Psoas muscle (tissue), 8 donors: ENCODE data around the gene EFEMP2. TPM values are rescaled to one million over a fixed set of nuclear protein-coding genes. Genes with fewer than 3 reads are reported as not detected.
"Not testable (repeated sequence)": the region's sequence is repeated elsewhere in the genome, so short reads cannot be mapped to it uniquely, and the experiment has no call there.

ENCODE experiments used
- ATAC-seq, 4 donors: fragments of 200-7000 bp; cut with Tn5 transposase; one replicate each; pipeline ENCODE4 v1.9.1; 2020; ENCODE audit warnings: moderate library complexity in 3 of 4, mild to moderate bottlenecking in 2 of 4
- DNase-seq, 2 donors: peaks; one replicate each; pipeline ENCODE4 v3.0.0-alpha.2; 2020
- H3K27ac ChIP-seq: fragments of 200-600 bp; one replicate; pipeline ENCODE4 v1.8.0; 2022
- H3K27me3 ChIP-seq, 3 donors: fragments of 200-600 bp in 1 of 3; one replicate each; pipeline versions ENCODE4 v1.6.1 to v1.8.0; 2013 to 2022; ENCODE audit warnings: low read length in 2 of 3, mild to moderate bottlenecking in 2 of 3, moderate library complexity in 1 of 3; ENCODE audit not compliant: insufficient read depth in 3 of 3
- H3K36me3 ChIP-seq, 2 donors: fragments of 200-600 bp in 1 of 2; one replicate each; pipeline versions ENCODE4 v1.6.1 to v1.8.0; 2013 to 2022; ENCODE audit warnings: low read depth in 1 of 2, mild to moderate bottlenecking in 1 of 2, moderate library complexity in 1 of 2; ENCODE audit not compliant: insufficient read depth in 1 of 2
- H3K4me1 ChIP-seq: fragments of 200-600 bp; one replicate; pipeline ENCODE4 v1.8.0; 2022
- H3K4me3 ChIP-seq: fragments of 200-600 bp; one replicate; pipeline ENCODE4 v1.8.0; 2022; ENCODE audit warnings: mild to moderate bottlenecking
- H3K9me3 ChIP-seq: fragments of 200-600 bp; one replicate; pipeline ENCODE4 v1.8.0; 2022
- WGBS, 3 donors: extraction: QIAGEN DNeasy Blood & Tissue Kit; methylation state at CpG; one replicate each; pipeline versions ENCODE4 v1.1.6 to v1.1.7; 2013; 5-methylcytosine and 5-hydroxymethylcytosine counted together
- intact Hi-C, 2 donors: fragments of 100-400 bp; cut with DNase I; formaldehyde crosslinking; loops; one replicate each; pipeline versions ENCODE4 v1.11.0 to v1.14.2; 2022
- polyA plus RNA-seq, 3 donors: library from polyadenylated mRNA; stranded (reverse); fragments of 200-250 nt; gene quantifications; one replicate each; pipeline ENCODE4 v1.2.3, GENCODE V29; 2013
- total RNA-seq, 4 donors: library from RNA; stranded (reverse); fragmentation: NEBNext Ultra II Directional in 2 of 4; extraction: Animal tissue kit (Norgen Biotek cat#: 25700) in 2 of 4; gene quantifications; one replicate each; pipeline versions ENCODE4 v1.2.1 to v1.2.4, GENCODE V29; 2021 to 2023
- TF ChIP-seq, protein P1 (sequence below): fragments of 200-600 bp; IDR thresholded peaks from one replicate; pipeline ENCODE4 v1.8.0; 2022; ENCODE audit warnings: antibody characterized with exemption
- donor health status: healthy with polysubstance abuse.
- donor health status: DM: no; HTN: no; CAD: no; lungs with moderate emphysema.
- donor health status: Bipolar disorder and iron deficiency.
- donor health status: healthy.
- donor health status: DM: yes; HTN: yes; CAD: no.
- donor health status: DM: no; HTN: no; CAD: no.
- donor health status: DM: no; HTN: no; CAD: no.
- donor health status: DM: yes; HTN: yes; CAD: no.

The EFEMP2 gene
- total and polyA plus RNA-seq, 7 donors, result 14.8 to 46.6 (median 20.8) TPM

DNA sequence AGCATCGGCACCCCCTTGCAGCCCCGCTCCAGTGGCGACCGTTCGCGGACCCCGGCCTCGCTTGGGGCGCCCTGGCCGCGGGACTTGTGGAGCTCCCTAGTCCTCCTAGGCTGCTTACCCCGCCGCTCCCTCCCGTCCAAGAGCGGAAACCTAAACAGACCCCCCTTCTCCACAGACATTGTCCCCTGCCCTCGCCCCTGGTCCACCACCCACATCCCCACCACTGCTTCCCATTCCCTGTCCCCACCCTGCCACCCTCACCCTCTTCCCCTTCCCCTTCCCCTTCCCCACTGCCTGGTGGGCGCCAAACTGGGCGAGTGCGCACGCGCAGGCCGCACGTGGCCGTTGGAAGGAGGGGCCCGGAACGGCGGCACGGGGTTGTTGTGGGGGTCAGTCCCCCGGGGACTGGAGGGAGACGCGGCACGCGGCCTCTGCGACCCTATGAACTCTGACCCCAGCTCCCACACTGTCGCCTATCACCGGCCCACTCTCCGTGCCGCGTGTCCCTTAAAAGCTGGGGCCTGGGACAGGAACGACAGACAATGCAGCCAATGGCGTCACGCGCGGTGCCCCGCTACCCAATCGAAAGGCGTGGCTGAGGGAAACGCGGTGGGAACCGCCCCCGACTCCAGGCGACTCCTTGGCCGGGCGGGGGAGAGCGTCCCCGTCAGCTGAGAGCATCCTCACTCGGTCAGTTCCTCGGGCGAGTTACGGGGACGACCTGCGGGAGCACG is 39.1 kb downstream of the EFEMP2 start, which contains the start of gene SNX32:
TSS of gene SNX32 (plus strand) at position 667 of the 734 bp plus-strand sequence. CDS start 103 bp downstream, outside the sequence.
- Histone ChIP-seq H3K4me3 (peak within 1 kb of the TSS; percentile 73), H3K27me3 (peaks cover 0 to 8% (median 0%) of the 10 kb centered on the region in 3 donors), H3K36me3 (no peaks in the 10 kb centered on the region), H3K4me1 (peaks cover 5% of the 10 kb centered on the region), H3K9me3 (no peaks in the 10 kb centered on the region), H3K27ac (no peak within 1 kb of the TSS)
- 0% methylated on average over 57 to 63 of the region's 63 CpGs for WGBS, 3 donors
- DNase-seq (peak; percentile 97), ATAC-seq (peak; percentile 99 to 100 (median 100))
- intact Hi-C loops, result no loop called here
- TF ChIP-seq, protein P1, sequence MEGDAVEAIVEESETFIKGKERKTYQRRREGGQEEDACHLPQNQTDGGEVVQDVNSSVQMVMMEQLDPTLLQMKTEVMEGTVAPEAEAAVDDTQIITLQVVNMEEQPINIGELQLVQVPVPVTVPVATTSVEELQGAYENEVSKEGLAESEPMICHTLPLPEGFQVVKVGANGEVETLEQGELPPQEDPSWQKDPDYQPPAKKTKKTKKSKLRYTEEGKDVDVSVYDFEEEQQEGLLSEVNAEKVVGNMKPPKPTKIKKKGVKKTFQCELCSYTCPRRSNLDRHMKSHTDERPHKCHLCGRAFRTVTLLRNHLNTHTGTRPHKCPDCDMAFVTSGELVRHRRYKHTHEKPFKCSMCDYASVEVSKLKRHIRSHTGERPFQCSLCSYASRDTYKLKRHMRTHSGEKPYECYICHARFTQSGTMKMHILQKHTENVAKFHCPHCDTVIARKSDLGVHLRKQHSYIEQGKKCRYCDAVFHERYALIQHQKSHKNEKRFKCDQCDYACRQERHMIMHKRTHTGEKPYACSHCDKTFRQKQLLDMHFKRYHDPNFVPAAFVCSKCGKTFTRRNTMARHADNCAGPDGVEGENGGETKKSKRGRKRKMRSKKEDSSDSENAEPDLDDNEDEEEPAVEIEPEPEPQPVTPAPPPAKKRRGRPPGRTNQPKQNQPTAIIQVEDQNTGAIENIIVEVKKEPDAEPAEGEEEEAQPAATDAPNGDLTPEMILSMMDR, result no peak

DNA sequence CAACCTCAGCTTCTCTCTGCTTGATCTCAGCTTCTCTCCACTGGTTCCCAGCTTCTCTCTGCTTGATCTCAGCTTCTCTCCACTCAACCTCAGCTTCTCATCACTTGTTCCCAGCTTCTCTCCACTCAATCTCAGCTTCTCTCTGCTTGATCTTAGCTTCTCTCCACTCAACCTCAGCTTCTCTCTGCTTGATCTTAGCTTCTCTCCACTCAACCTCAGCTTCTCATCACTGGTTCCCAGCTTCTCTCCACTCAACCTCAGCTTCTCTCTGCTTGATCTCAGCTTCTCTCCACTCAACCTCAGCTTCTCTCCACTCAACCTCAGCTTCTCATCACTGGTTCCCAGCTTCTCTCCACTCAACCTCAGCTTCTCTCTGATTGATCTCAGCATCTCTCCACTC is 40.4 kb downstream of the EFEMP2 start:
- DNase-seq, H3K4me3 ChIP-seq, H3K36me3 ChIP-seq, H3K27me3 ChIP-seq, intact Hi-C loops, H3K4me1 ChIP-seq, H3K9me3 ChIP-seq, H3K27ac ChIP-seq, ATAC-seq: not testable (repeated sequence)

DNA sequence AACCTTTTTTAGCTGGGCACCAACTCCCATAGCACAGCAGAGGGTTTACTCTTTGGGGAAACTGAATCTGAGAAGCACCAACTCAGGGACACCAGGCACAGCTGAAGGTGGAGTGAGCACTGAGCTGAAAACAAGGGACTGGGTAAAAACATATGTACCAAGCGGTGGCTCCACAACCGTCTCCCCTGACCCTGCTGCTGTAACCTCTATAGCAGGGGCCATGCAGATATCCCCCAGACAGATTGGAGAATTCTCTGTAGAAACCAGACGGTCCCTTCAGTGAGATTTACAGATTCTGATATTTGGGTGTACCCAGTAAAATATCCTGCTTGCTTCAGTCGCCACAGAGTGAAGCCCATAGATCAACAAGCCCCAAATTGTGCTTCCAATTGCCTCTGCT is 43.1 kb downstream of the EFEMP2 start:
- Histone ChIP-seq H3K27me3 (peaks cover 0 to 6% (median 0%) of the 10 kb centered on the region in 3 donors), H3K9me3 (no peaks in the 10 kb centered on the region), H3K4me3 (no peak overlapping the region), H3K4me1 (peaks cover 4% of the 10 kb centered on the region), H3K36me3 (no peaks in the 10 kb centered on the region), H3K27ac (no peak overlapping the region)
- intact Hi-C loops, result no loop called here
- 48 to 60% (median 59%) methylated on average over 4 of the region's 4 CpGs for WGBS, 3 donors
- DNase-seq (no peak), ATAC-seq (no peak)
- TF ChIP-seq, protein P1, result no peak

DNA sequence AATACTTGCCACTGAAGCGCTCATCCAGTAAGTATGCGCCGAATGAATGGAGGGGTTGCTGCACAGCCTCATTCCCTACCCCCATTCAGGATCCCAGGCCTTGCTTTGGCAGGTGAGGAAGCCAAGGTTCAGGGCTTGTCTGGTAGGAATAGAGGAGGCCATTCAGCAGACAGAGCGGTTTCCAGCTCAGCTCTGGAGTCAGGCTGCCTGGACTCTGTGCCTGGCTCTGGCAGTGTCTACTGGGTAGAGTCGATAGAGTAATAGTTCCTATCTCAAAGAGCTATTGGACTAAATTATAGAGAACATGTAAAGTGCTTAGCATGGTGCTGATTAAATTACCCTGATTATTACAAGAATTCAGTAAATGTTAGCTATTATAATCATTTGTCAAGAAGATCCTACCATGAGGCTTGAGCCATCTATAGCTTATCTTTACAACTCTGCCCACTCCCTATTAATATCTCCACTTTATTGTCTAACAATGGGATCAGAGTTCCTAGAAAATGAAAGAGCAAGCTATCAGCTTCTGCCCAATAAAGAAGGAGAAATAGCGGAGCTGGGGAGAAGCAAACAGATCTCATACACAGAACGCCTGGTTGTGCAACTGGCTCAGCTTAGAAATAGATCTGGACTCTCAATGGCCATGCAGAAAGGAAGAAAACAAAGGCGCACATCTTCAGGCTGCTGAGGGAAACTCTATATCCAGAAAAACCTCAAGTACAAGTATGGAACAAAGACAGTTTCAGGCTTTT is 45.4 kb downstream of the EFEMP2 start:
- Histone ChIP-seq H3K4me3 (no peak overlapping the region), H3K27me3 (peaks cover 0 to 5% (median 0%) of the 10 kb centered on the region in 3 donors), H3K9me3 (no peaks in the 10 kb centered on the region), H3K4me1 (no peaks in the 10 kb centered on the region), H3K27ac (no peak overlapping the region), H3K36me3 (no peaks in the 10 kb centered on the region)
- intact Hi-C loops, result no loop called here
- TF ChIP-seq, protein P1, result no peak
- no peak for ATAC-seq
- DNase-seq, result no peak
- 84 to 95% (median 87%) methylated on average over 8 of the region's 8 CpGs for WGBS, 3 donors

DNA sequence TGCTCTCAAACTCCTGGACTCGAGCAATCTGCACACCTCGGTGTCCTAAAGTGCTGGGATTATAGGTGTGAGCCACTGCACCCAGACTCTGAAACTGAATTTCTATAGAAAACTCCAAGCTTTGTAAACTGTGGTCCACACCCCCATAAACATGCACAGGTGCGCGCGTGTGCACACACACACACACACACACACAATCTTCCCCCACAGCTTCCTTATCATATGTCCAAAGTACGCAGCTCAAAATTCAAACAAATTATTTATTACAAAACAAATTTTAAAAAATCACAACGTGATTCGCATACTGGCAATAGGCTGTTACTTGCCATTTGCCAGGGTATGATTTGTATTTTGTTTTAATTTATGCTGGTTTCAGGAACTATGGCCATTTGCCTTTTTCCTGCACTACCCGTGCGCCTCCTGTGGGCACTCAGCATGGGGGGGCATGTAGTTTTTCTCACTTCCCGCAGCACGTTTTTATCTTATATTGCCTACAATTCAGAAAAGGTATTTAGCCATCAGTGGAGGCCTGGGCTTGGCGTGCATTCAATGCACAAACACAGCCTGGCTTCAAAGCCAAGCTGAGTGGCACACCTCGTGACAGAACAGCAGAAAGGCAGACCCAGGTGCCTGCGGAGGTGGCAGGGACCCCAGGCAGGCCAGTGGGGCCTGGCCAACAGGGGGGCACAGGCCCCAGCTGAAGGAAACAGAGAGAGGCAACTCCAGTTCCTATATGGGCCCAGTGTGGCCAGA is 49.6 kb downstream of the EFEMP2 start:
- Histone ChIP-seq H3K4me3 (no peak overlapping the region), H3K4me1 (no peaks in the 10 kb centered on the region), H3K27ac (no peak overlapping the region), H3K9me3 (no peaks in the 10 kb centered on the region), H3K27me3 (no peaks in the 10 kb centered on the region), H3K36me3 (no peaks in the 10 kb centered on the region)
- TF ChIP-seq, protein P1, result no peak
- WGBS, 3 donors, result 84 to 87% (median 85%) methylated on average over 15 of the region's 15 CpGs
- no peak for DNase-seq
- intact Hi-C loops, result no loop called here
- ATAC-seq, result no peak
